ENCODE measurements around the gene CAP1. TPM values are rescaled to one million over a fixed set of nuclear protein-coding genes. Genes with fewer than 3 reads are reported as not detected.

Gene CAP1
- total and polyA plus RNA-seq, 9 of the 15 experiments (the other 6 are each of a cell fraction or from before 2014, with no cell fraction given), result 230 to 658 (median 281) TPM

DNA sequence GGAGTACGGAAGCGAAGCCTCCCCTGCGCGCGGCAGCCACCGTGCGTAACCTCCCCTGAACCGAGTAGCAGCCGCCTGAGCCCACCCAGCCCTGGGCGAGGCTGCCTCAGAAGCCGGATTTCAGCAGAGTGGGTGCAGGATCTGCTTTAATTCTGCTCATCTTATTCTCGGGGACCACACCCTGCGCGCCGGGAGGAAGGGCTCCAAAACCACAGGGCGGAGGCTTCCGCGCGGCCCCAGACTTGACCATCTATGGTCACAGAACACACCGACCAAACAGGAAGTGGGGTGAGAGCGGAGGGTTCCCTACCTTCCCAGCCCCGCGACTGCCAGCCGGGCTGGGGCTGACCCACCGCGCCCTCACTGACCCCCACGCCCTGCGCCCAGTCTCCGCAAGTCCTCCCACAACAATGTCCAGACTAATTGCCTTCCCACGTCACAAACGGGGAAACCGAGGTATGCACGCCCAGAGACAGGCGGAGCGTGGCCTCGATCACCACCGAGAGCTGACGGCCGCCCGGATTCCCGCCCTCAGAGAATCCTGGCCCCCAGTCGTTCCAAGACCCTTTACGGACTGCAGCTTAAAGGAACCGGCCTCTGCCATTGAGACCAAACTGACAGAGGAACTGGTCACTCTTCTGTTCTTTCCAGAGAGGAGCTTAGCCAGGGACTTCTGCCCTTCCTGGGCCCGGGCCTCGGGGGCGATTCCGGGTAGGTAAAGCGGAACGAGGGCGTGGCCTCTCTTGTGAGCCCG lies 595 bp upstream of the CAP1 start (continued):
- TF ChIP-seq POLR2G (IDR thresholded peaks at IDR 0.05; ENCODE audit: low read depth, low read length), result peak; percentile 94
- TF ChIP-seq TBL1XR1 (IDR thresholded peaks at IDR 0.05; ENCODE audit: low read length in 2 of 2), result no peak
- peak; percentile 87; the same call in 1 of the 2 replicates for TF ChIP-seq POLR2AphosphoS2 (IDR thresholded peaks at IDR 0.05; ENCODE audit: low read length)
- no peak for TF ChIP-seq SMARCB1 (IDR thresholded peaks at IDR 0.05; ENCODE audit: insufficient read length, low read depth)
- TF ChIP-seq, protein P1, sequence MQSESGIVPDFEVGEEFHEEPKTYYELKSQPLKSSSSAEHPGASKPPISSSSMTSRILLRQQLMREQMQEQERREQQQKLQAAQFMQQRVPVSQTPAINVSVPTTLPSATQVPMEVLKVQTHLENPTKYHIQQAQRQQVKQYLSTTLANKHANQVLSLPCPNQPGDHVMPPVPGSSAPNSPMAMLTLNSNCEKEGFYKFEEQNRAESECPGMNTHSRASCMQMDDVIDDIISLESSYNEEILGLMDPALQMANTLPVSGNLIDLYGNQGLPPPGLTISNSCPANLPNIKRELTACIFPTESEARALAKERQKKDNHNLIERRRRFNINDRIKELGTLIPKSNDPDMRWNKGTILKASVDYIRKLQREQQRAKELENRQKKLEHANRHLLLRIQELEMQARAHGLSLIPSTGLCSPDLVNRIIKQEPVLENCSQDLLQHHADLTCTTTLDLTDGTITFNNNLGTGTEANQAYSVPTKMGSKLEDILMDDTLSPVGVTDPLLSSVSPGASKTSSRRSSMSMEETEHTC (IDR thresholded peaks at IDR 0.05), result no peak
- TF ChIP-seq HMG20A (CRISPR knock-in tag; conservative IDR thresholded peaks at IDR 0.05), result no peak
- TF ChIP-seq ADNP (tag; IDR thresholded peaks at IDR 0.05), result no peak
- TF ChIP-seq STAT5B (CRISPR knock-in tag; IDR thresholded peaks at IDR 0.05), result no peak
- peak; percentile 87 for TF ChIP-seq ZBTB17 (CRISPR knock-in tag; IDR thresholded peaks at IDR 0.05)
- TF ChIP-seq HDGF (IDR thresholded peaks at IDR 0.05), result no peak
- no peak; the same call in 1 of the 2 replicates for TF ChIP-seq SMARCA4 (IDR thresholded peaks at IDR 0.05)
- TF ChIP-seq, protein P2, sequence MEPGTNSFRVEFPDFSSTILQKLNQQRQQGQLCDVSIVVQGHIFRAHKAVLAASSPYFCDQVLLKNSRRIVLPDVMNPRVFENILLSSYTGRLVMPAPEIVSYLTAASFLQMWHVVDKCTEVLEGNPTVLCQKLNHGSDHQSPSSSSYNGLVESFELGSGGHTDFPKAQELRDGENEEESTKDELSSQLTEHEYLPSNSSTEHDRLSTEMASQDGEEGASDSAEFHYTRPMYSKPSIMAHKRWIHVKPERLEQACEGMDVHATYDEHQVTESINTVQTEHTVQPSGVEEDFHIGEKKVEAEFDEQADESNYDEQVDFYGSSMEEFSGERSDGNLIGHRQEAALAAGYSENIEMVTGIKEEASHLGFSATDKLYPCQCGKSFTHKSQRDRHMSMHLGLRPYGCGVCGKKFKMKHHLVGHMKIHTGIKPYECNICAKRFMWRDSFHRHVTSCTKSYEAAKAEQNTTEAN (CRISPR knock-in tag; IDR thresholded peaks at IDR 0.05), result peak; percentile 26; the same call in 1 of the 2 replicates
- TF ChIP-seq, protein P3, sequence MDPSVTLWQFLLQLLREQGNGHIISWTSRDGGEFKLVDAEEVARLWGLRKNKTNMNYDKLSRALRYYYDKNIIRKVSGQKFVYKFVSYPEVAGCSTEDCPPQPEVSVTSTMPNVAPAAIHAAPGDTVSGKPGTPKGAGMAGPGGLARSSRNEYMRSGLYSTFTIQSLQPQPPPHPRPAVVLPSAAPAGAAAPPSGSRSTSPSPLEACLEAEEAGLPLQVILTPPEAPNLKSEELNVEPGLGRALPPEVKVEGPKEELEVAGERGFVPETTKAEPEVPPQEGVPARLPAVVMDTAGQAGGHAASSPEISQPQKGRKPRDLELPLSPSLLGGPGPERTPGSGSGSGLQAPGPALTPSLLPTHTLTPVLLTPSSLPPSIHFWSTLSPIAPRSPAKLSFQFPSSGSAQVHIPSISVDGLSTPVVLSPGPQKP (CRISPR knock-in tag; IDR thresholded peaks at IDR 0.05), result peak; percentile 98
- TF ChIP-seq NR3C1 (CRISPR knock-in tag; IDR thresholded peaks at IDR 0.05), result no peak
- no peak for TF ChIP-seq ZBTB8A (IDR thresholded peaks at IDR 0.05; ENCODE audit: partially characterized antibody)
- no peak for TF ChIP-seq HDAC6 (IDR thresholded peaks at IDR 0.05; ENCODE audit: low read depth, low read length)
- peak; percentile 85 for TF ChIP-seq ETV5 (CRISPR knock-in tag; IDR thresholded peaks at IDR 0.05; ENCODE audit: low read depth)
- TF ChIP-seq ZSCAN32 (CRISPR knock-in tag; IDR thresholded peaks at IDR 0.05), result 0 out of 2 replicates have a peak, but pooled peaks have one; percentile 7
- TF ChIP-seq, protein P4, sequence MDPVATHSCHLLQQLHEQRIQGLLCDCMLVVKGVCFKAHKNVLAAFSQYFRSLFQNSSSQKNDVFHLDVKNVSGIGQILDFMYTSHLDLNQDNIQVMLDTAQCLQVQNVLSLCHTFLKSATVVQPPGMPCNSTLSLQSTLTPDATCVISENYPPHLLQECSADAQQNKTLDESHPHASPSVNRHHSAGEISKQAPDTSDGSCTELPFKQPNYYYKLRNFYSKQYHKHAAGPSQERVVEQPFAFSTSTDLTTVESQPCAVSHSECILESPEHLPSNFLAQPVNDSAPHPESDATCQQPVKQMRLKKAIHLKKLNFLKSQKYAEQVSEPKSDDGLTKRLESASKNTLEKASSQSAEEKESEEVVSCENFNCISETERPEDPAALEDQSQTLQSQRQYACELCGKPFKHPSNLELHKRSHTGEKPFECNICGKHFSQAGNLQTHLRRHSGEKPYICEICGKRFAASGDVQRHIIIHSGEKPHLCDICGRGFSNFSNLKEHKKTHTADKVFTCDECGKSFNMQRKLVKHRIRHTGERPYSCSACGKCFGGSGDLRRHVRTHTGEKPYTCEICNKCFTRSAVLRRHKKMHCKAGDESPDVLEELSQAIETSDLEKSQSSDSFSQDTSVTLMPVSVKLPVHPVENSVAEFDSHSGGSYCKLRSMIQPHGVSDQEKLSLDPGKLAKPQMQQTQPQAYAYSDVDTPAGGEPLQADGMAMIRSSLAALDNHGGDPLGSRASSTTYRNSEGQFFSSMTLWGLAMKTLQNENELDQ (CRISPR knock-in tag; IDR thresholded peaks at IDR 0.05; ENCODE audit: borderline replicate concordance), result no peak
- no peak for TF ChIP-seq SIRT6 (IDR thresholded peaks at IDR 0.05; ENCODE audit: low read depth, low read length)
- peak; percentile 76 to 80 for TF ChIP-seq NRF1 (conservative IDR thresholded peaks at IDR 0.05 in 1 of 2, IDR thresholded peaks at IDR 0.05 in 1 of 2)
- no peak for TF ChIP-seq ZNF23 (CRISPR knock-in tag; IDR thresholded peaks at IDR 0.05)
- TF ChIP-seq NR4A1 (CRISPR knock-in tag; IDR thresholded peaks at IDR 0.05), result 0 out of 2 replicates have a peak, but pooled peaks have one; percentile 10
- peak; percentile 80 for TF ChIP-seq NR4A1 (tag; IDR thresholded peaks at IDR 0.05)
